NCI-H2196 (cell line): ENCODE results near the gene PRRT3.
"Not testable (repeated sequence)": the region's sequence is repeated elsewhere in the genome, so short reads cannot be mapped to it uniquely, and the experiment has no call there.

ENCODE experiments used
- DNase-seq: peaks from one replicate; lab custom pipeline; 2025; ENCODE audit not compliant: unreplicated experiment; lab: John Stamatoyannopoulos, UW

The PRRT3 gene

GRCh38 chr3:9918261-9919038 lies 33.8 kb downstream of the PRRT3 start:
- no peak for DNase-seq

- DNase-seq: no peak
Measured at GRCh38 chr3:9917820-9918219, 34.4 kb downstream of the PRRT3 start.

- DNase-seq: peak; percentile 72
Measured at GRCh38 chr3:9916734-9917680, 35.2 kb downstream of the PRRT3 start, which contains the start of gene IL17RC. IL17RC (plus strand) TSS chr3:9917098; CDS start chr3:9917316, 218 bp downstream.

GRCh38 chr3:9916346-9916733 lies 35.9 kb downstream of the PRRT3 start:
- DNase-seq: no peak

- DNase-seq: no peak
Measured at GRCh38 chr3:9915254-9916141, 36.7 kb downstream of the PRRT3 start.

GRCh38 chr3:9914559-9915253 lies 37.5 kb downstream of the PRRT3 start:
- no peak for DNase-seq

GRCh38 chr3:9914011-9914410 lies 38.2 kb downstream of the PRRT3 start:
- DNase-seq: no peak

- no peak for DNase-seq
Measured at GRCh38 chr3:9913601-9914000, 38.6 kb downstream of the PRRT3 start.

- DNase-seq: no peak
Measured at GRCh38 chr3:9912294-9912935, 39.8 kb downstream of the PRRT3 start.

GRCh38 chr3:9911863-9912262 lies 40.3 kb downstream of the PRRT3 start:
- DNase-seq: no peak

GRCh38 chr3:9909221-9910013 lies 42.8 kb downstream of the PRRT3 start:
- DNase-seq: no peak

- no peak for DNase-seq
Measured at GRCh38 chr3:9908286-9908685, 43.9 kb downstream of the PRRT3 start.

- DNase-seq: no peak
Measured at GRCh38 chr3:9906480-9906879, 45.7 kb downstream of the PRRT3 start.

GRCh38 chr3:9903904-9904303 lies 48.3 kb downstream of the PRRT3 start:
- no peak for DNase-seq

- no peak for DNase-seq
Measured at GRCh38 chr3:9903238-9903624, 49.0 kb downstream of the PRRT3 start.

- peak; percentile 16 for DNase-seq
Measured at GRCh38 chr3:9902372-9903237, 49.6 kb downstream of the PRRT3 start, which contains the start of gene IL17RE. IL17RE (plus strand) TSS chr3:9902848; CDS start chr3:9902933, 85 bp downstream.

GRCh38 chr3:9901967-9902366 lies 50.2 kb downstream of the PRRT3 start:
- no peak for DNase-seq

GRCh38 chr3:9900965-9901415 lies 51.2 kb downstream of the PRRT3 start:
- DNase-seq: not testable (repeated sequence)
